Stimulated activated CD8-positive, alpha-beta memory T cell treated with anti-CD3 and anti-CD28 coated beads, Interleukin-4, amount 100 ng/mL, for 24 hours (primary cell): ENCODE results near the gene NUDC.

Source experiments
- DNase-seq: peaks from one replicate; pipeline ENCODE4 v3.0.0-alpha.2; 2020; ENCODE audit warnings: low read depth

NUDC gene

GRCh38 chr1:26991310-26992116 is 70.0 kb downstream of the NUDC start:
- no peak for DNase-seq

DNA sequence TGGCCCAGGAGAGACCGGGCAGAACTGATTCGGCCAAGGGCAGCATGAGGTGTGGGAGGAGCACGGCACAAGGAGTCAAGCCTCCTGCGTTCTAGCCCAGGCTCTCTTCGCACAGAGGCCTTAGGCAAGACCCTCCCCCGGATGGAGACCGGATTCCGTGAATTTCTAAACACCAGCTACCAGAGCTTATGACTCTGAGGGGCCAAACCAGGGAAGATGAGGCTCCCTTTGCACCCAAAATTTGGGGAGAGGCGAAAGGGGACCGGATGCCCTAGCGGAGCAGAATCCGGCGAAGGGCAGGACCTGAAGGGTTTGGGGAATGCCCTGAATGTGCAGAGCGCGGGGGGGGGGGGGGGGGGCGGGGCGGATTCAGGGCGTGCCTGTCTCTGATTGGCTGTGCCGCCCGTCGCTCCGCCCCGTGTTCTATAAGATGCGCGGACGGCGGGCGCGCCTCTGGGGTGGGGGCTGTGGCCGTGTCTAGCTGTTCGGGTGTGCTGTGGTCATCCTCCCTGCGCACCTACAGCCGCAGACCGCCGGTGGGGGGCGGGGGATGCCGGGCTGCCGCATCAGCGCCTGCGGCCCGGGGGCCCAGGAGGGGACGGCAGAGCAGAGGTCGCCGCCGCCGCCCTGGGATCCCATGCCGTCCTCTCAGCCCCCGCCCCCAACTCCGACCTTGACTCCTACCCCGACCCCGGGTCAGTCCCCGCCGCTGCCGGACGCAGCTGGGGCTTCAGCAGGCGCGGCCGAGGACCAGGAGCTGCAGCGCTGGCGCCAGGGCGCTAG is 71.9 kb downstream of the NUDC start, which contains the start of gene TRNP1:
TSS of gene TRNP1 (plus strand) at position 456 of the 783 bp plus-strand sequence. CDS start at position 551, 95 bp downstream.
- peak; percentile 54 for DNase-seq

DNA sequence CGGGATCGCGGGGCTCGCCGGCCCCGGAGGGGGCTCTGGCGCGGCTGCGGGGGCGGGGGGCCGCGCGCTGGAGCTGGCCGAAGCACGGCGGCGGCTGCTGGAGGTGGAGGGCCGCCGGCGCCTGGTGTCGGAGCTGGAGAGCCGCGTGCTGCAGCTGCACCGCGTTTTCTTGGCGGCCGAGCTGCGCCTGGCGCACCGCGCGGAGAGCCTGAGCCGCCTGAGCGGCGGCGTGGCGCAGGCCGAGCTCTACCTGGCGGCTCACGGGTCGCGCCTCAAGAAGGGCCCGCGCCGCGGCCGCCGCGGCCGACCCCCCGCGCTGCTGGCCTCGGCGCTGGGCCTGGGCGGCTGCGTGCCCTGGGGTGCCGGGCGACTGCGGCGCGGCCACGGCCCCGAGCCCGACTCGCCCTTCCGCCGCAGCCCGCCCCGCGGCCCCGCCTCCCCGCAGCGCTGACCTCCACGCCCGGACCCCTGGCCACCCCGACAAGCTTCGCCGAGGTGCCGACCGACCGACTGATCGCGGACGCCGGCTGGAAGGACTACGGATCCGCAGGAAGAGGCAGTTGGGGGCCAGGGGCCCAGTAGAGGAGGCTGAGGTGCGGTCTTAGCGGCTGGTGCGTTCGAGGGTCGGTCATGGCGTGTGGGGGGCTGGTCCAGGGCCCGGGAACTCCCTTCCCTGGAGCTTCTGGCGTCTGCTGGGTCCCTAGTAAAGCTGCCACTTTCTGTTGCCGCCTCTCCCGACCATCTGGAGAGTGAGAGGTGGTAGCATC is 72.7 kb downstream of the NUDC start:
- no peak for DNase-seq

DNA sequence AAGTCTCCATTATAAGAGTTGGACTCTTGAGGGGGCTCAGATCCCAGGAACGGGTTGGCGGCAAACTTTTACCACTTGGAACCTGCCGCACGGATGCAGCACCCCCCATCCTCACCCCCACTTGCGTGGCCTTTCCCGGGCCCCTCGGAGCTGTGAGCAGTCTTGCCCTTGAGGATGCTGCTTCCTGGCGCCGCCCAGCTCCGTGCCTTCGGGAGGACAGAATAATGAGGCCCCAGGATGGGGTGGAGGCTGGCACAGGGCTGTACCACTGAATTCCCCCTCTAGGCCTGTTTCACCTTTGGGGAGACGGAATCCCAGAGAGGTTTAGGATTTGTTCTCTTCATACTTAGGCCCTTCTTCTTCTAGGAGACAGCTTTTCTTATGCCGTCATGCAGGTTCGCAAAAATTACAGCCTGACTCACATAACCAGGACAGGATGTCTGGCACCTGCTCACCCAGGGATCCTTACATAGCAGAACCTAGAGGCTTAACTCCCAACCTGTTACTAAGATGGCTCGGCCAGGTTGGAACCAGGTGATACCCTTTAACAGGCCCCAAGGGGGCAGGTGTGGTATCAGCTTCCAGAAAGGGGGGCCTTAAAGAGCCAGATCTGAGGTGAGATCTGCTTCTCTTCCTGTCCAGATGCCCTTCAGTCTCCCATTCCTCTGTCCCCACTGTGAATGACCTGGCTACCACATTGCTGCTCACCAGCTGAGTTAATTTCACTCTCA is 73.4 kb downstream of the NUDC start:
- DNase-seq = no peak

DNA sequence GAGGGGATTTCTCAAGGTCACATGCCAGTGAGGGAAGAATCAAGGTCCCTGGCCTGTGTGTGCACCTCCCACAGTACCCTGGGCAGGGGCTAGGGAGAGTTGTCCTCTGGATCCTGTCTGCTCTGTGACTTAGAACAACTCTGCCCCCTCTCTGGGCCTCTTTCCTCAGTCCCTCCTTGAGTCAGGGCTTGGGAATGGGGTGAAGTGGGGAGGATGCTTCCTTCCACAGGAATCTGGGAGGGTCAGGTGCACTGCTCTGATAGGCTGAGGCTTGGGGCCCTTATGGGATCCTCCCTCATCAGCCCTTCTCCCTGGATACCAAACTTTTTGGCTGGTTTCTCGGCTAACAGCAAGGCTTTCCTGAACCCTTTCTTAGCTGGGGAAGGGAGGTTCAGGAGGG is 74.5 kb downstream of the NUDC start:
- no peak for DNase-seq
